ENCODE measurements around the gene BTRC.

GRCh38 chr10:101304316-101304715 lies 49.6 kb upstream of the BTRC start:
- no peak for TF ChIP-seq CTCF (IDR thresholded peaks at IDR 0.05; ENCODE audit: extremely low read depth in 1 of 2, insufficient read depth in 1 of 2, low read depth in 1 of 2, low read length in 2 of 2)
- TF ChIP-seq POLR2A (IDR thresholded peaks at IDR 0.05; ENCODE audit: low read depth, low read length): no peak
- no peak for TF ChIP-seq POLR2AphosphoS5 (IDR thresholded peaks at IDR 0.05; ENCODE audit: insufficient read depth, low read depth, low read length)
- TF ChIP-seq GATA2 (IDR thresholded peaks at IDR 0.05; ENCODE audit: insufficient read depth, insufficient read length, low read depth, low read length): no peak
